HG03108 (cell line): ENCODE results near the gene STARD3.
"Not testable (repeated sequence)": the region's sequence is repeated elsewhere in the genome, so short reads cannot be mapped to it uniquely, and the experiment has no call there.

Experiments used
- ATAC-seq: cut with Tn5 transposase; IDR thresholded peaks from one replicate; pipeline ENCODE4 v1.9.1; 2021; ENCODE audit warnings: moderate library complexity; ENCODE audit not compliant: unreplicated experiment

STARD3 gene

DNA sequence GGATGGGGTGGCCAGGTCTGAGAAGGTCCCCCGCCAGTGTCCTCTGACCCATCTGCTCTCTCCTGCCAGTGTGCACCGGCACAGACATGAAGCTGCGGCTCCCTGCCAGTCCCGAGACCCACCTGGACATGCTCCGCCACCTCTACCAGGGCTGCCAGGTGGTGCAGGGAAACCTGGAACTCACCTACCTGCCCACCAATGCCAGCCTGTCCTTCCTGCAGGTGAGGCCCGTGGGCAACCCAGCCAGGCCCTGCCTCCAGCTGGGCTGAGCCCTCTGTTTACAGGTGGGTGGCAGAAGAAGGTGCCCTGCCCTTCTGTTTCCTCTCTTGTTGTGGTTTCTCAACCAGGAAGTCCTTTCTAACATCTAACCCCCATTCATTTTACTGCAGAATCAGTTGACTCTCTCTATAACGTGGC lies 70.0 kb downstream of the STARD3 start:
- ATAC-seq, result no peak

DNA sequence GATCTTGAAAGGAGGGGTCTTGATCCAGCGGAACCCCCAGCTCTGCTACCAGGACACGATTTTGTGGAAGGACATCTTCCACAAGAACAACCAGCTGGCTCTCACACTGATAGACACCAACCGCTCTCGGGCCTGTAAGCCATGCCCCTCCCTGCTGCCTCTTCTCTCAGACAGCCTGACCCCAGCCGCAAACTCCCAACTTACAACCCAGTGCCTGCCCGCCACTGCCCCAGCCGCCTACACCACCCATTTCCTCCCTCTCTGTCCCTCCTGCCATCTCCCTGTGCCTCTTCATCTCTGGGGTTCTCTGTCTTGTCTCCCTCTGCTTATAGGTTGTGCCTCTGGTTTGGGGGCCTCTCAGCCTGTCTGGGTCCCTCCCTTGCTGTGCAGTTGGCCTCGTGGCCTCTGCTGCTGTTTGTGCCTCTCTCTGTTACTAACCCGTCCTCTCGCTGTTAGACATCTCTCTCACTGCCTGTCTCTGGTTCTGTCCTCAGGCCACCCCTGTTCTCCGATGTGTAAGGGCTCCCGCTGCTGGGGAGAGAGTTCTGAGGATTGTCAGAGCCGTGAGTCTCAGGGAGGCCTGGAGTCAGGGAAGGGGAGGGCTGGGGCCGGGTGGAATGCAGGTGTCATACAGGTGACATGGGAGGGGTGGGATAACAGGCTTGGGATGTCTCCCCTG lies 72.5 kb downstream of the STARD3 start:
- no peak for ATAC-seq

DNA sequence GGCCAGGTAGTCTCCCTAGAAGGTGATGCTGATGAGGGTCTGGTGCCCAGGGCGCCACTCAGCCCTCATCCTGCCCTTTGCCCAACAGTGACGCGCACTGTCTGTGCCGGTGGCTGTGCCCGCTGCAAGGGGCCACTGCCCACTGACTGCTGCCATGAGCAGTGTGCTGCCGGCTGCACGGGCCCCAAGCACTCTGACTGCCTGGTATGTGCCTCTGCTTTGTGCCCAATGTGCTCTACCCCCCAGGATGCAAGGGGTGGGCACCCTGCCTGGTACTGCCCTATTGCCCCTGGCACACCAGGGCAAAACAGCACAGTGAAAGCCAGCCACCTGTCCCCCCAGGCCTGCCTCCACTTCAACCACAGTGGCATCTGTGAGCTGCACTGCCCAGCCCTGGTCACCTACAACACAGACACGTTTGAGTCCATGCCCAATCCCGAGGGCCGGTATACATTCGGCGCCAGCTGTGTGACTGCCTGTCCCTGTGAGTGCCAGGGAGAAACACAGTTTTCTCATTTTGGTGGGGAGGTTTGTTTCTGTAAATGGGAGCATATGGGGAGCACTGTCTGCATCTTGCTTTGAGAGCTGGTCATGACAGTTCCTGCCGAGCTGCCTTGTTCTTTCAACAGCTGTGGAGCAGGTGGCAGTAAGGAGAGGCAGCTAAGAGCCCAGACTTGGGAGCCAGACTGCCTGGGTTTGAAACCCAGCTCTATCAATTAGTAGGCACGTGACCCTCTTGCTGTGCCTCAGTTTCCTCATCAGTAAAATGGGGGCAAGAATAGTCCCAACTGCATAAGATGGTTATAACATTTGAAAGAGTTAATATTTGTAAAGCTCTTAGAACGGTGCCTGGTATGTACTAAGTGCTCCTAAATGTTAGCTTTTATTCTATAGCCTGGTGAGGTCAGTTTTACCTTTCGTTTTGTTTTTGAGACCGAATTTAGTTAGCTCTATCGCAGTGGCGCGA lies 73.3 kb downstream of the STARD3 start:
- no peak for ATAC-seq

DNA sequence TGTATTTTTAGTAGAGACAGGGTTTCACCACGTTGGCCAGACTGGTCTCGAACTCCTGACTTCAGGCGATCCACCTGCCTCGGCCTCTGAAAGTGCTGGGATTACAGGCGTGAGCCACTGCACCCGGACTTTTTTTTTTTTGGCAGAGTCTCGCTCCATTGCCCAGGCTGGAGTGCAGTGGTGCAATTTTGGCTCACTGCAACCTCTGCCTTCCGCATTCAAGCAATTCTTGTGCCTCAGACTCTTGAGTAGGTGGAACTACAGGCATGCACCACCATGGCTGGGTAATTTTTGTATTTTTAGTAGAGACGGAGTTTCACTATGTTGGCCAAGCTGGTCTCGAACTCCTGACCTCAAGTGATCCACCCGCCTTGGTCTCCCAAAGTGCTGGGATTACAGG lies 74.1 kb downstream of the STARD3 start:
- ATAC-seq, result not testable (repeated sequence)

DNA sequence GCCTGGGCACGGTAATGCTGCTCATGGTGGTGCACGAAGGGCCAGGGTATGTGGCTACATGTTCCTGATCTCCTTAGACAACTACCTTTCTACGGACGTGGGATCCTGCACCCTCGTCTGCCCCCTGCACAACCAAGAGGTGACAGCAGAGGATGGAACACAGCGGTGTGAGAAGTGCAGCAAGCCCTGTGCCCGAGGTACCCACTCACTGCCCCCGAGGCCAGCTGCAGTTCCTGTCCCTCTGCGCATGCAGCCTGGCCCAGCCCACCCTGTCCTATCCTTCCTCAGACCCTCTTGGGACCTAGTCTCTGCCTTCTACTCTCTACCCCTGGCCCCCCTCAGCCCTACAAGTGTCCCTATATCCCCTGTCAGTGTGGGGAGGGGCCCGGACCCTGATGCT lies 74.9 kb downstream of the STARD3 start:
- ATAC-seq, result no peak
